ENCODE results near the gene SLCO1B1.
"Not testable (repeated sequence)": the region's sequence is repeated elsewhere in the genome, so short reads cannot be mapped to it uniquely, and the experiment has no call there.

GRCh38 chr12:21214433-21214832, 83.4 kb downstream of the SLCO1B1 start:
- TF ChIP-seq, protein P1, sequence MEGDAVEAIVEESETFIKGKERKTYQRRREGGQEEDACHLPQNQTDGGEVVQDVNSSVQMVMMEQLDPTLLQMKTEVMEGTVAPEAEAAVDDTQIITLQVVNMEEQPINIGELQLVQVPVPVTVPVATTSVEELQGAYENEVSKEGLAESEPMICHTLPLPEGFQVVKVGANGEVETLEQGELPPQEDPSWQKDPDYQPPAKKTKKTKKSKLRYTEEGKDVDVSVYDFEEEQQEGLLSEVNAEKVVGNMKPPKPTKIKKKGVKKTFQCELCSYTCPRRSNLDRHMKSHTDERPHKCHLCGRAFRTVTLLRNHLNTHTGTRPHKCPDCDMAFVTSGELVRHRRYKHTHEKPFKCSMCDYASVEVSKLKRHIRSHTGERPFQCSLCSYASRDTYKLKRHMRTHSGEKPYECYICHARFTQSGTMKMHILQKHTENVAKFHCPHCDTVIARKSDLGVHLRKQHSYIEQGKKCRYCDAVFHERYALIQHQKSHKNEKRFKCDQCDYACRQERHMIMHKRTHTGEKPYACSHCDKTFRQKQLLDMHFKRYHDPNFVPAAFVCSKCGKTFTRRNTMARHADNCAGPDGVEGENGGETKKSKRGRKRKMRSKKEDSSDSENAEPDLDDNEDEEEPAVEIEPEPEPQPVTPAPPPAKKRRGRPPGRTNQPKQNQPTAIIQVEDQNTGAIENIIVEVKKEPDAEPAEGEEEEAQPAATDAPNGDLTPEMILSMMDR (IDR thresholded peaks at IDR 0.05; ENCODE audit: low read length) = not testable (repeated sequence)
- TF ChIP-seq EZH2 (IDR thresholded peaks at IDR 0.05; ENCODE audit: borderline replicate concordance, low read length) = not testable (repeated sequence)
